ENCODE measurements around the gene USP47.

DNA sequence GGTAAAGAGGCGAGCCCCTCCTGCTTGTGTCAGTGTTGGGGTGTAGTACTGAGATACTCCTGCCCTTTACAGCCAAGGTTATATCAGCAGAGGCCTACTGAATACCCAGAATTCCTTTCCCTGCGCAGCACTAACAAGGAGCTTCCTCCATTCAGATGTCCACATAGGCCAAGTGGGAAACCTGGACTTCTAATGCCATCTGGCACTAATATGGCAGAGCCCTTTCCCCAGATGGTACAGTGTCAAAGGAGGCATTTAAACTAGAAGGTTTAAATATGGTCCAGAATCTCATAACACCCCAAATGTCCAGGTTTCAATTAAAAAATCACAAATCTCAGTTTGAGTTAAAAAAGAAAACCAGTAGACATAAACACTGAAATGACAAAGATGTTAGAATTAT is 68.8 kb downstream of the USP47 start:
- TF ChIP-seq PPARA (CRISPR knock-in tag; IDR thresholded peaks at IDR 0.05; ENCODE audit: borderline replicate concordance) (no peak), GLIS3 (CRISPR knock-in tag; IDR thresholded peaks at IDR 0.05) (no peak), TOX (CRISPR knock-in tag; IDR thresholded peaks at IDR 0.05; ENCODE audit: borderline replicate concordance) (no peak), BACH2 (CRISPR knock-in tag; IDR thresholded peaks at IDR 0.05; ENCODE audit: borderline replicate concordance) (no peak), RARB (CRISPR knock-in tag; IDR thresholded peaks at IDR 0.05) (no peak)

Measured in SK-N-SH treated with all-trans-retinoic acid at 6 μM for 48 hours (cell line).